ENCODE results near the gene TTLL6. TPM values are rescaled to one million over a fixed set of nuclear protein-coding genes. Genes with fewer than 3 reads are reported as not detected.

The TTLL6 gene
- polyA plus RNA-seq, 1 donor from 2014 or later = not detected

DNA sequence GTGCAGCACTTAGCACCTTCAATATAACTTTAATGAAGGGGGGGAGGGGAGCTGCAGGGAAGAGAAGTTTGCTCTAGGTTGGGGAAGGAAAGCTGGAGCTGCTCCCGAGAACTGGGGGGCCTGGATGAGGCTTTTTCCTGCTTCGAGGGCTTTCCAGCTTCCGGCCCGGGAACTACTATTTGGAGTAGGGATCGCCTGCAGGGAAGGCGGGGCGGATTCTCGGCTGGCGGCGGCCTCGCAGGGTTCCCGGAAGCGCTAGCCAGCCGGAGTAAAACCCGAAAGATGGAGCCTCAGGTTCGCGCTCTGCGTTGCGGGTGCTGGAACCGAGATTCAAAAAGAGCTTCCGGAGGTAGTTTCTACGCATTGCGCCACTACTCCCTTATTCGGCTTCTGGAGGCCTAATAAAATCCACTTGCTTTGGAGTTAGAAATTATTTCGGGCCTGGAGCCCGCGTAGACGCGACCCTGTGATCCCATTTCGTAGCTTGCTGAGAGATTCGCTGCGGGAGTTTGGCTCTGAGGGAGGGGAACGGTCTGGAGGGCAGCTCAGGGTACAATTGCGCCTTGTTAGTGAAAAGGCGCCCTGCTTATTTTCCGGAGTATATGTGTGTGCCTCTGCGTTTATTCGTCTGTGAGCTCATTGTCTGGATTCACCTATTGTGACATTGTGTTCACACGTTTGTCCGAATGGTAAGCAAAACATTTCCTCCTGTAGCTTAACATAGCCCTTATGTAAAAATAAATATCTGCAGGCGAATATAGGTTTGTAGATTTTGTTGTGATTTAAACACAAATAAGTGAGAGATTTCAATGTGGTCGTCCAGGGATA lies 93.4 kb downstream of the TTLL6 start:
- Histone ChIP-seq H3K27me3 (ENCODE audit: insufficient read depth, low read depth, low read length) (peaks cover 100% of the 10 kb centered on the region), H3K9me3 (ENCODE audit: low read length) (peaks cover 6% of the 10 kb centered on the region), H2AFZ (ENCODE audit: low read depth, low read length) (no peak overlapping the region), H3K79me2 (replicated peaks; ENCODE audit: insufficient read depth, low read length) (no peaks in the 10 kb centered on the region), H3K9ac (ENCODE audit: low read length) (no peak overlapping the region), H3K27ac (ENCODE audit: low read length) (no peak overlapping the region), H3K4me3 (ENCODE audit: low read length) (no peak overlapping the region), H3K9me2 (ENCODE audit: insufficient read depth, low read length) (no peaks in the 10 kb centered on the region), H3F3A (ENCODE audit: insufficient read depth, low read length, poor library complexity, severe bottlenecking) (no peaks in the 10 kb centered on the region), H3K4me2 (ENCODE audit: low read length) (no peak overlapping the region), H3K36me3 (ENCODE audit: insufficient read depth, low read length) (no peaks in the 10 kb centered on the region), H4K20me1 (ENCODE audit: insufficient read depth) (no peaks in the 10 kb centered on the region)
- peak; percentile 66 for TF ChIP-seq EZH2 (IDR thresholded peaks at IDR 0.05; ENCODE audit: borderline replicate concordance, insufficient read depth, low read length, poor library complexity, severe bottlenecking)
- no peak for TF ChIP-seq MXI1 (conservative IDR thresholded peaks at IDR 0.05; ENCODE audit: poor library complexity, severe bottlenecking)
- no peak for TF ChIP-seq EP300 (conservative IDR thresholded peaks at IDR 0.05; ENCODE audit: poor library complexity, severe bottlenecking)
- no peak for TF ChIP-seq RAD21 (conservative IDR thresholded peaks at IDR 0.05)
- TF ChIP-seq, protein P1, sequence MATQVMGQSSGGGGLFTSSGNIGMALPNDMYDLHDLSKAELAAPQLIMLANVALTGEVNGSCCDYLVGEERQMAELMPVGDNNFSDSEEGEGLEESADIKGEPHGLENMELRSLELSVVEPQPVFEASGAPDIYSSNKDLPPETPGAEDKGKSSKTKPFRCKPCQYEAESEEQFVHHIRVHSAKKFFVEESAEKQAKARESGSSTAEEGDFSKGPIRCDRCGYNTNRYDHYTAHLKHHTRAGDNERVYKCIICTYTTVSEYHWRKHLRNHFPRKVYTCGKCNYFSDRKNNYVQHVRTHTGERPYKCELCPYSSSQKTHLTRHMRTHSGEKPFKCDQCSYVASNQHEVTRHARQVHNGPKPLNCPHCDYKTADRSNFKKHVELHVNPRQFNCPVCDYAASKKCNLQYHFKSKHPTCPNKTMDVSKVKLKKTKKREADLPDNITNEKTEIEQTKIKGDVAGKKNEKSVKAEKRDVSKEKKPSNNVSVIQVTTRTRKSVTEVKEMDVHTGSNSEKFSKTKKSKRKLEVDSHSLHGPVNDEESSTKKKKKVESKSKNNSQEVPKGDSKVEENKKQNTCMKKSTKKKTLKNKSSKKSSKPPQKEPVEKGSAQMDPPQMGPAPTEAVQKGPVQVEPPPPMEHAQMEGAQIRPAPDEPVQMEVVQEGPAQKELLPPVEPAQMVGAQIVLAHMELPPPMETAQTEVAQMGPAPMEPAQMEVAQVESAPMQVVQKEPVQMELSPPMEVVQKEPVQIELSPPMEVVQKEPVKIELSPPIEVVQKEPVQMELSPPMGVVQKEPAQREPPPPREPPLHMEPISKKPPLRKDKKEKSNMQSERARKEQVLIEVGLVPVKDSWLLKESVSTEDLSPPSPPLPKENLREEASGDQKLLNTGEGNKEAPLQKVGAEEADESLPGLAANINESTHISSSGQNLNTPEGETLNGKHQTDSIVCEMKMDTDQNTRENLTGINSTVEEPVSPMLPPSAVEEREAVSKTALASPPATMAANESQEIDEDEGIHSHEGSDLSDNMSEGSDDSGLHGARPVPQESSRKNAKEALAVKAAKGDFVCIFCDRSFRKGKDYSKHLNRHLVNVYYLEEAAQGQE (IDR thresholded peaks at IDR 0.05; ENCODE audit: borderline replicate concordance) = no peak
- TF ChIP-seq POLR2AphosphoS5 (IDR thresholded peaks at IDR 0.05) = peak; percentile 17
- no peak for TF ChIP-seq SMC3 (conservative IDR thresholded peaks at IDR 0.05; ENCODE audit: poor library complexity)
- TF ChIP-seq TAF1 (IDR thresholded peaks at IDR 0.05; ENCODE audit: low read depth) = no peak
- TF ChIP-seq, protein P2, sequence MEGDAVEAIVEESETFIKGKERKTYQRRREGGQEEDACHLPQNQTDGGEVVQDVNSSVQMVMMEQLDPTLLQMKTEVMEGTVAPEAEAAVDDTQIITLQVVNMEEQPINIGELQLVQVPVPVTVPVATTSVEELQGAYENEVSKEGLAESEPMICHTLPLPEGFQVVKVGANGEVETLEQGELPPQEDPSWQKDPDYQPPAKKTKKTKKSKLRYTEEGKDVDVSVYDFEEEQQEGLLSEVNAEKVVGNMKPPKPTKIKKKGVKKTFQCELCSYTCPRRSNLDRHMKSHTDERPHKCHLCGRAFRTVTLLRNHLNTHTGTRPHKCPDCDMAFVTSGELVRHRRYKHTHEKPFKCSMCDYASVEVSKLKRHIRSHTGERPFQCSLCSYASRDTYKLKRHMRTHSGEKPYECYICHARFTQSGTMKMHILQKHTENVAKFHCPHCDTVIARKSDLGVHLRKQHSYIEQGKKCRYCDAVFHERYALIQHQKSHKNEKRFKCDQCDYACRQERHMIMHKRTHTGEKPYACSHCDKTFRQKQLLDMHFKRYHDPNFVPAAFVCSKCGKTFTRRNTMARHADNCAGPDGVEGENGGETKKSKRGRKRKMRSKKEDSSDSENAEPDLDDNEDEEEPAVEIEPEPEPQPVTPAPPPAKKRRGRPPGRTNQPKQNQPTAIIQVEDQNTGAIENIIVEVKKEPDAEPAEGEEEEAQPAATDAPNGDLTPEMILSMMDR (IDR thresholded peaks at IDR 0.05; ENCODE audit: poor library complexity, severe bottlenecking) = no peak

DNA sequence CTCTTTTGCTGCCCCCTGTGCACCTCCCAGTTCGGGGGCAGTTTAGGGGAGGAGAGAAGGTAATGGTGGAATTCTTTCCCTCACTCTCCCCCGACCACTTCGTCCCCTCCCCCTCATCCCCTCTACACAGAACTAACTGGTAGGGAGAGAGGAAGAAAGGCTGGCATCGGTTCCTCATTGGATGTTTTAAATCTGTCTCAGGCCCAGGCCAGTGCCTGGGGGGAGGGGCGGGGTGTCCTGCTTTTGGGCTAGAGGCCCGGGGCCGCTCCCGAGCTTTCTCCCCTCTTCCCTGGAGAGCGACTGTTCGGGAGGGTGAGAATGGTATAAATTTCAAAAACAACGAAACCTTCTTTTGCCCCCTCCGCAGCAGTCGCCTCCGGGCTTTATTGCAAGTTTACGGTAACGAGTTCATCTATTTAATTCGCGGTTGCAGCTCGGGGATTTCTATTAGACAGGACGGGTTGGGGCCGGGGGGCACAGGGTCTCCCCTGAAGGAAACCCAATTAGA lies 94.1 kb downstream of the TTLL6 start, which contains the start of gene PRAC2:
TSS of gene PRAC2 (plus strand) at position 271 of the 508 bp plus-strand sequence. CDS start 1,226 bp downstream, outside the sequence.
- H3K36me3 ChIP-seq (ENCODE audit: insufficient read depth, low read length) = no peaks in the 10 kb centered on the region
- no peak within 1 kb of the TSS for H3K9ac ChIP-seq (ENCODE audit: low read length)
- H3K27ac ChIP-seq (ENCODE audit: low read length) = no peak within 1 kb of the TSS
- peaks cover 100% of the 10 kb centered on the region for H3K27me3 ChIP-seq (ENCODE audit: insufficient read depth, low read depth, low read length)
- H3K9me2 ChIP-seq (ENCODE audit: insufficient read depth, low read length) = no peaks in the 10 kb centered on the region
- TF ChIP-seq EP300 (conservative IDR thresholded peaks at IDR 0.05; ENCODE audit: poor library complexity, severe bottlenecking) (no peak), EZH2 (IDR thresholded peaks at IDR 0.05; ENCODE audit: borderline replicate concordance, insufficient read depth, low read length, poor library complexity, severe bottlenecking) (no peak), TAF1 (IDR thresholded peaks at IDR 0.05; ENCODE audit: low read depth) (no peak), POLR2AphosphoS5 (IDR thresholded peaks at IDR 0.05) (no peak), MXI1 (conservative IDR thresholded peaks at IDR 0.05; ENCODE audit: poor library complexity, severe bottlenecking) (no peak), RAD21 (conservative IDR thresholded peaks at IDR 0.05) (no peak), SMC3 (conservative IDR thresholded peaks at IDR 0.05; ENCODE audit: poor library complexity) (no peak)
- TF ChIP-seq, protein P2 (IDR thresholded peaks at IDR 0.05; ENCODE audit: poor library complexity, severe bottlenecking) = no peak
- TF ChIP-seq, protein P1 (IDR thresholded peaks at IDR 0.05; ENCODE audit: borderline replicate concordance) = no peak
- H3K9me3 ChIP-seq (ENCODE audit: low read length) = peaks cover 9% of the 10 kb centered on the region
- no peak within 1 kb of the TSS for H3K4me2 ChIP-seq (ENCODE audit: low read length)
- no peaks in the 10 kb centered on the region for H4K20me1 ChIP-seq (ENCODE audit: insufficient read depth)
- H3K4me3 ChIP-seq (ENCODE audit: low read length) = no peak within 1 kb of the TSS
- H3K79me2 ChIP-seq (replicated peaks; ENCODE audit: insufficient read depth, low read length) = no peaks in the 10 kb centered on the region
- no peaks in the 10 kb centered on the region for H3F3A ChIP-seq (ENCODE audit: insufficient read depth, low read length, poor library complexity, severe bottlenecking)
- H2AFZ ChIP-seq (ENCODE audit: low read depth, low read length) = no peak within 1 kb of the TSS
